Heart left ventricle (tissue), 13 donors: ENCODE measurements around the gene PDF.

Source experiments
- POLR2A ChIP-seq, 2 donors: fragments of 450-650 bp; IDR thresholded peaks; one replicate each; pipeline ENCODE4 v1.6.1; 2017; ENCODE audit warnings: antibody characterized with exemption in 2 of 2, mild to moderate bottlenecking in 2 of 2, moderate library complexity in 2 of 2
- TF ChIP-seq, protein P1 (sequence below), 12 donors: fragments of 200-600 bp; sonication (generic) in 4 of 12; IDR thresholded peaks; one replicate each; pipeline versions ENCODE4 v1.5.0 to v1.8.0; 2018 to 2022; ENCODE audit warnings: antibody characterized with exemption in 12 of 12, mild to moderate bottlenecking in 5 of 12
- donor health status: ischemic (EF 13 %, LVEDD 7.1; RV severe dilation, severe dysfunction).
- donor health status: DM: no; HTN: yes; CAD: no.
- donor health status: DM: no; HTN: no; CAD: no.
- donor health status: ischemic (EF 25% LVEDD 6.9; RV normal size, moderate dysfunction).
- donor health status: ischemic (EF 25% LVEDD 5.7; RV mildly dilated, moderate dysfunction).
- donor health status: ischemic (EF 35%, LVEDD 5.7; RV mildly dilated, moderate dysfunction).
- donor health status: nonischemic (EF 11% LVEDD 7.7; RV severe dilation, severe dysfunction).
- donor health status: DM: yes; HTN: yes; CAD: no.
- donor health status: PGD.
- donor health status: ischemic (EF 29% LVEDD 5.4; RV normal size, mild dysfunction).
- donor health status: nonischemic (EF 23%, LVEDD 6.1; RV moderate dilation, normal function).

DNA sequence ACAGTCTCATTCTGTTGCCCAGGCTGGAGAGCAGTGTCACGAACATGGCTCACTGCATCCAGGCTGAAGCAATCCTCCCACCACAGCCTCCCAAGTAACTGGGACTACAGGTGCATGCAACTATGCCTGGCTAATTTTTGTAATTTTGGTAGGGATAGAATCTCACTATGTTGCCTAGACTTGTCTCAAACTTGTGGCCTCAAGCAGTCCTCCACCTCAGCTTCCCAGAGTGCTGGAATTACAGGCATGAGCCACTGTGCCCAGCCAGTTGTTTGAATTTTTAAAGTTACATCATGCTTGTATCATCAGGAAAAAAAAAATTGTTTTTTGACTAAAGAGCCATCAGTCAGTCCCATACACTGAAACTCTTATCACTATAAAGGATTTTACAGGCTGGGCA lies 36.3 kb downstream of the PDF start:
- TF ChIP-seq, protein P1, sequence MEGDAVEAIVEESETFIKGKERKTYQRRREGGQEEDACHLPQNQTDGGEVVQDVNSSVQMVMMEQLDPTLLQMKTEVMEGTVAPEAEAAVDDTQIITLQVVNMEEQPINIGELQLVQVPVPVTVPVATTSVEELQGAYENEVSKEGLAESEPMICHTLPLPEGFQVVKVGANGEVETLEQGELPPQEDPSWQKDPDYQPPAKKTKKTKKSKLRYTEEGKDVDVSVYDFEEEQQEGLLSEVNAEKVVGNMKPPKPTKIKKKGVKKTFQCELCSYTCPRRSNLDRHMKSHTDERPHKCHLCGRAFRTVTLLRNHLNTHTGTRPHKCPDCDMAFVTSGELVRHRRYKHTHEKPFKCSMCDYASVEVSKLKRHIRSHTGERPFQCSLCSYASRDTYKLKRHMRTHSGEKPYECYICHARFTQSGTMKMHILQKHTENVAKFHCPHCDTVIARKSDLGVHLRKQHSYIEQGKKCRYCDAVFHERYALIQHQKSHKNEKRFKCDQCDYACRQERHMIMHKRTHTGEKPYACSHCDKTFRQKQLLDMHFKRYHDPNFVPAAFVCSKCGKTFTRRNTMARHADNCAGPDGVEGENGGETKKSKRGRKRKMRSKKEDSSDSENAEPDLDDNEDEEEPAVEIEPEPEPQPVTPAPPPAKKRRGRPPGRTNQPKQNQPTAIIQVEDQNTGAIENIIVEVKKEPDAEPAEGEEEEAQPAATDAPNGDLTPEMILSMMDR (IDR thresholded peaks at IDR 0.05), result no peak
- TF ChIP-seq POLR2A (IDR thresholded peaks at IDR 0.05), result no peak
